ENCODE measurements around the gene SYP. TPM values are rescaled to one million over a fixed set of nuclear protein-coding genes. Genes with fewer than 3 reads are reported as not detected.

Gene SYP
- total and polyA plus RNA-seq, 9 of the 15 experiments (the other 6 are each of a cell fraction or from before 2014, with no cell fraction given): 0.48 to 5.1 (median 2.6) TPM

- TF ChIP-seq PATZ1 (CRISPR knock-in tag; IDR thresholded peaks at IDR 0.05; ENCODE audit: borderline replicate concordance): no peak
- TF ChIP-seq TAF9B (IDR thresholded peaks at IDR 0.05; ENCODE audit: partially characterized antibody): peak; percentile 50
- TF ChIP-seq ZFP91 (CRISPR knock-in tag; IDR thresholded peaks at IDR 0.05): no peak
Observed at GRCh38 chrX:49155243-49155899, 44.6 kb downstream of the SYP start (continued).

- no peak overlapping the region for H3K9ac ChIP-seq (ENCODE audit: insufficient read depth in 1 of 2, low read depth in 2 of 2, low read length in 2 of 2)
- in situ Hi-C loops (cut with MboI): no loop called here
- POLR2A ChIA-PET: no interaction called here
- no peaks in the 10 kb centered on the region for H3K9me1 ChIP-seq (ENCODE audit: control insufficient read depth, insufficient read depth, low read length)
- WGBS (ENCODE audit: insufficient coverage, low coverage, missing lambda C conversion rate): 86% methylated on average over 1 of the region's 1 CpG
- TF ChIP-seq CEBPB (tag; IDR thresholded peaks at IDR 0.05) (peak; percentile 79), BDP1 (IDR thresholded peaks at IDR 0.05; ENCODE audit: insufficient read depth, insufficient read length) (no peak), CEBPG (CRISPR knock-in tag; IDR thresholded peaks at IDR 0.05) (no peak), CEBPG (tag; conservative IDR thresholded peaks at IDR 0.05 in 1 of 2, IDR thresholded peaks at IDR 0.05 in 1 of 2) (peak in 1 of 2 experiments; percentile 68; a peak in 2 of 4 replicates)
- no peaks in the 10 kb centered on the region for H4K20me1 ChIP-seq (replicated peaks; ENCODE audit: control insufficient read depth, insufficient read depth, low read length)
- H3K9me3 ChIP-seq (replicated peaks; ENCODE audit: control insufficient read depth, insufficient read depth, low read depth, low read length): no peaks in the 10 kb centered on the region; the same call in 1 of the 2 replicates
- DNase-seq (ENCODE audit: extremely low read depth in 1 of 4, low spot score in 3 of 4) (no peak), FAIRE-seq (no peak), ATAC-seq (no peak)
- intact Hi-C loops (cut with micrococcal nuclease): no loop called here
- H3K4me2 ChIP-seq (ENCODE audit: insufficient read depth, low read length): no peak overlapping the region
- H3K4me3 ChIP-seq: no peak overlapping the region
- peaks cover 4 to 21% of the 10 kb centered on the region in 2 experiments; a peak in 4 of 5 replicates for H3K4me1 ChIP-seq (replicated peaks in 1 of 2; ENCODE audit: control insufficient read depth in 2 of 2, insufficient read depth in 2 of 2, low read length in 2 of 2)
- H2AFZ ChIP-seq (ENCODE audit: low read depth, low read length): no peak overlapping the region
- no peaks in the 10 kb centered on the region for H3K27me3 ChIP-seq (ENCODE audit: control insufficient read depth in 2 of 2, insufficient read depth in 2 of 2, low read length in 2 of 2)
- no TSS peak for BruUV-seq (replicated peaks)
- CTCF ChIA-PET (ENCODE audit: low intra/inter-chr PET ratio): no interaction called here
- H3K36me3 ChIP-seq (ENCODE audit: control insufficient read depth, insufficient read depth, low read length): no peaks in the 10 kb centered on the region
- no peak overlapping the region for H3K27ac ChIP-seq (ENCODE audit: extremely low read depth, low read depth, low read length)
- H3K79me2 ChIP-seq (ENCODE audit: control insufficient read depth, insufficient read depth, low read length): peaks cover 33% of the 10 kb centered on the region
Observed at GRCh38 chrX:49153467-49153866, 46.5 kb downstream of the SYP start.
